ENCODE results near the gene FAM174B.

Gene FAM174B

GRCh38 chr15:92656089-92656488 lies 514 bp upstream of the FAM174B start:
- no peaks in the 10 kb centered on the region for H3K9me3 Mint-ChIP-seq
- H3K4me3 Mint-ChIP-seq, result peak overlapping the region; percentile 49 to 65
- peaks cover 2 to 9% of the 10 kb centered on the region in 2 donors for H3K4me1 Mint-ChIP-seq
- peaks cover 43 to 45% of the 10 kb centered on the region in 2 donors for H3K27me3 Mint-ChIP-seq
- ATAC-seq (replicated peaks) (no peak), DNase-seq (no peak)
- H3K36me3 Mint-ChIP-seq, result no peaks in the 10 kb centered on the region
- H3K27ac Mint-ChIP-seq, result peak overlapping the region; percentile 57

- DNase-seq (no peak), ATAC-seq (replicated peaks) (no peak)
- Mint-ChIP-seq H3K4me3 (peak overlapping the region; percentile 53), H3K9me3 (peaks cover 3 to 4% of the 10 kb centered on the region in 2 donors), H3K4me1 (peaks cover 2 to 9% of the 10 kb centered on the region in 2 donors), H3K36me3 (no peaks in the 10 kb centered on the region), H3K27me3 (peaks cover 43 to 50% of the 10 kb centered on the region in 2 donors), H3K27ac (no peak overlapping the region)
These were observed 913 bp downstream of the FAM174B start for GRCh38 chr15:92654662-92655061.

DNA sequence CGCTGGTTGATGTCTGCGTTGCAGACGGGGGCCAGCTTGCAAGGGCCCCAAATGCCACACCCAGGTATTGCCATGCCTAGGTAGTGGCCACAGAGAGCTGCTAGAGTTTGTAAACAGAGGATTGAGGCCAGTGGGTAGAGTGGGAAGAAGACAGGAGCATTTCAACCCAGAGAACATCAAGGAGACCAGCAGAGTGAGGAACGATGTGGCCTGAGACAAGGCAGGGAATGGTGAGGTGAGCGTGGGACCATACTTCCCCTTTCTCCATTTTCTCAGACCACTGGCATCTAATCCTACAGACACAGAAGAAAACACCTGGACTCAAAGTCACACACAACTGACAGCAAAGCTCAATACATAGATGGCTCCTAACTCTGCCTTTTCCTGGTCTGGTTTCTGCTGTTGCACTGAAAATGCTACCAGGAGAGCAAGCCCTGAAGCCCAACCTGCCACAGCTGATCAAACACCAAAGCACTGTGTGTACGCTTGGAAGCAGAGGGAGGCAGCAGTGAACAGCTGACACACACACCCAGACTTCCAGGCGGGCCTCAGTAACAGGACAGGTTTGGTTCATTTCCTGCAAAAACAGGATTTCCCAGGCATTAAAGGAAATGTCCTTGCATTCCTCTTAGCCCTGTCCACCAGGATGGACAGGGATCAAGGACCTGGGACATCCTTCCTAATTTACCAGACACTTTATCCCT lies 1.6 kb downstream of the FAM174B start:
- H3K4me1 Mint-ChIP-seq, result peaks cover 2 to 9% of the 10 kb centered on the region in 2 donors
- no peak for DNase-seq
- H3K9me3 Mint-ChIP-seq, result peaks cover 3 to 4% of the 10 kb centered on the region in 2 donors
- H3K27ac Mint-ChIP-seq, result no peak overlapping the region
- no peak for ATAC-seq (replicated peaks)
- no peaks in the 10 kb centered on the region for H3K36me3 Mint-ChIP-seq
- H3K27me3 Mint-ChIP-seq, result peaks cover 43 to 50% of the 10 kb centered on the region in 2 donors
- H3K4me3 Mint-ChIP-seq, result no peak overlapping the region

- ATAC-seq (replicated peaks), result no peak
- H3K9me3 Mint-ChIP-seq, result peaks cover 3 to 4% of the 10 kb centered on the region in 2 donors
- H3K4me3 Mint-ChIP-seq, result no peak overlapping the region
- no peak for DNase-seq
- H3K27me3 Mint-ChIP-seq, result peaks cover 43 to 50% of the 10 kb centered on the region in 2 donors
- H3K36me3 Mint-ChIP-seq, result no peaks in the 10 kb centered on the region
- no peak overlapping the region for H3K27ac Mint-ChIP-seq
- H3K4me1 Mint-ChIP-seq, result peaks cover 2 to 9% of the 10 kb centered on the region in 2 donors
These were observed 2.2 kb downstream of the FAM174B start for GRCh38 chr15:92653366-92653765.

DNA sequence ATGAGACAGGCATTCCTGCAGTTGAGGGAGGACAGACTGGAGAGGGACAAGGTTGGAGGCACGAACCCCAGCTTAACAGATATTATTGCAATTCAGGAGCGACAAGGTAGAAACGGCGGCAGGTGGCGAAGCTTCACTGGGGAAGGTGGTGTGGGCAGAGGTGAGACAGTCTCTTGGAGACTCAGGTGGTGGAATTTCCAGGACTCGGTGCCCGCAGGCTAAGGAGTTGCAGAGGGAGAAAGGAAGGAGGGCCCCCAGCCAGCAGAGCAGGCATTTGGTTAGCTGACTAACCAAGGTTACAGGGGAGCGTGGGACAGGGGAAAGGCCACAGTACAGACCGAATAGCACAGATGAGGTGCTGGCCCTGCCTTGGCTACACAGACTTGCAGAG lies 3.0 kb downstream of the FAM174B start:
- H3K4me3 Mint-ChIP-seq, result no peak overlapping the region
- H3K9me3 Mint-ChIP-seq, result peaks cover 3 to 4% of the 10 kb centered on the region in 2 donors
- no peak overlapping the region for H3K27ac Mint-ChIP-seq
- H3K36me3 Mint-ChIP-seq, result no peaks in the 10 kb centered on the region
- H3K4me1 Mint-ChIP-seq, result peaks cover 2 to 9% of the 10 kb centered on the region in 2 donors
- no peak for ATAC-seq (replicated peaks)
- H3K27me3 Mint-ChIP-seq, result peaks cover 43 to 50% of the 10 kb centered on the region in 2 donors
- DNase-seq, result no peak

GRCh38 chr15:92651877-92652575 lies 3.5 kb downstream of the FAM174B start:
- DNase-seq, result no peak
- H3K4me3 Mint-ChIP-seq, result no peak overlapping the region
- peaks cover 3 to 4% of the 10 kb centered on the region in 2 donors for H3K9me3 Mint-ChIP-seq
- no peaks in the 10 kb centered on the region for H3K36me3 Mint-ChIP-seq
- peaks cover 2 to 9% of the 10 kb centered on the region in 2 donors for H3K4me1 Mint-ChIP-seq
- H3K27me3 Mint-ChIP-seq, result peaks cover 42 to 48% of the 10 kb centered on the region in 2 donors
- ATAC-seq (replicated peaks), result no peak
- H3K27ac Mint-ChIP-seq, result no peak overlapping the region

DNA sequence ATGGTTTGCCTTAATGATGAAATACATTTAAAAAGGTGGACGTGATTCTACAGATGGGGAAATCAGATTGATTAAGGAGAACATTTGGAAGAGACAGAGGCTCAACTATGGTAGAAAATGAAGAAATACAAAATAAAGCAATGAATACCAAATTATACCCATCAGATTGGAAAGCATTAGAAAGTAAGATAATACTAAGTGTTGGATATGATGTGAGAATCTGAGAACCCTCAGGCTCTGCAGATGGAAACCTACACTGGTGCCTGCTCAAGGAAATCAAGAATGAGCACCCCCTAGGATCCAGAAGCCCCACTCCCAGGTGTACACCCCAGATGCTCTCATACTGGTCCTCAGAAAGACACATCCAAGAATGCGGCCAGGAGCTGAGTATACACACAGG lies 4.6 kb downstream of the FAM174B start:
- peaks cover 2 to 9% of the 10 kb centered on the region in 2 donors for H3K4me1 Mint-ChIP-seq
- ATAC-seq (replicated peaks) (no peak), DNase-seq (no peak)
- H3K27me3 Mint-ChIP-seq, result peaks cover 31 to 44% of the 10 kb centered on the region in 2 donors
- H3K9me3 Mint-ChIP-seq, result peaks cover 3 to 4% of the 10 kb centered on the region in 2 donors
- H3K27ac Mint-ChIP-seq, result no peak overlapping the region
- no peak overlapping the region for H3K4me3 Mint-ChIP-seq
- no peaks in the 10 kb centered on the region for H3K36me3 Mint-ChIP-seq

DNA sequence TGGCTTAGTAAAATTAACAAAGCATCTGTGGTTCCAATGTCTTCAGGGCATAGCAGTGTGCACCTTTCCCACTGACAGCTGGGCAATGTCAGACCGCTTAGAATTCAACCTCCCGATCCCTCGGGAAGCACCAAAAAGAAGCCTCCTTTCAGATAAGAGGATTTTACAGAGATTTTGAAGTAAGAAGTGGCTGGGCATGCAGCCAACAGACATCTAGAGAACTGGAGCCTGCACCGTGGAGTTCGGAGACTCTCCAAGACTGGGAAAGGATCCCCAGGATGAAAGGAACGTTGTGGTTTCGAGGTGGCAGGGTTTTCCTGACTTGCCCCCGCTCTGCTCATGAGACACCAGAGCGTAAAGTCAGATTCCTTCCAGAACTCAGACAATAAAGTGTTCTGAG lies 5.3 kb downstream of the FAM174B start:
- Mint-ChIP-seq H3K4me1 (peaks cover 2 to 9% of the 10 kb centered on the region in 2 donors), H3K4me3 (no peak overlapping the region), H3K36me3 (no peaks in the 10 kb centered on the region), H3K27ac (no peak overlapping the region), H3K27me3 (peaks cover 29 to 45% of the 10 kb centered on the region in 2 donors), H3K9me3 (peaks cover 3 to 4% of the 10 kb centered on the region in 2 donors)
- DNase-seq (no peak), ATAC-seq (replicated peaks) (no peak)

- Mint-ChIP-seq H3K27me3 (peaks cover 17 to 34% of the 10 kb centered on the region in 2 donors), H3K27ac (no peak overlapping the region), H3K4me1 (no peaks in the 10 kb centered on the region), H3K36me3 (no peaks in the 10 kb centered on the region), H3K4me3 (no peak overlapping the region), H3K9me3 (peaks cover 3 to 4% of the 10 kb centered on the region in 2 donors)
- ATAC-seq (replicated peaks) (no peak), DNase-seq (no peak)
These were observed 7.2 kb downstream of the FAM174B start for GRCh38 chr15:92648190-92648875.

- ATAC-seq (replicated peaks), result no peak
- Mint-ChIP-seq H3K36me3 (no peaks in the 10 kb centered on the region), H3K4me1 (no peaks in the 10 kb centered on the region), H3K9me3 (peaks cover 3 to 4% of the 10 kb centered on the region in 2 donors), H3K27me3 (peaks cover 11 to 29% of the 10 kb centered on the region in 2 donors), H3K27ac (no peak overlapping the region), H3K4me3 (no peak overlapping the region)
- DNase-seq, result no peak
These were observed 8.0 kb downstream of the FAM174B start for GRCh38 chr15:92647467-92648163.

GRCh38 chr15:92646216-92646615 lies 9.4 kb downstream of the FAM174B start:
- Mint-ChIP-seq H3K27me3 (peaks cover 5 to 23% of the 10 kb centered on the region in 2 donors), H3K9me3 (peaks cover 4 to 5% of the 10 kb centered on the region in 2 donors), H3K4me3 (no peak overlapping the region), H3K36me3 (no peaks in the 10 kb centered on the region), H3K27ac (no peak overlapping the region), H3K4me1 (no peaks in the 10 kb centered on the region)
- no peak for DNase-seq
- no peak for ATAC-seq (replicated peaks)

DNA sequence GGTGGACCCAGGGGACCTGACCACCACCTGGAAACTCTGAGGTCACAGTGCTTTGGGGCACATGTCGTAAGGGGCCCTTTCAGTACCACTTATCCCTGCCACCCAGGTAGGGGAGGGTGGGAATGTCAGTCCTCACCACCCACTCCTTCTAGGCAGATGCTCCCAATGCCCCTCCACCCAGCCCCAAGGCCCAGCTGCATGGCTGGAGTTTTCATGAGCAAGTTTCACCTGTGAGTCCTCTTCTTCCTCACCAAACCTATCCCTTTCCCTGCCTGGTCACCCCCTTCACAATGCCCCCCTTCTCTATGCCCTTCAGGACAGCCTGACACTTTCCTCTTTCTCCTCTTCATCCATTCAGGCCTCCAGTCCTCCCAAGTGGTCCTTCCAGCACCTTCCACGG lies 9.8 kb downstream of the FAM174B start:
- ATAC-seq (replicated peaks), result no peak
- no peak overlapping the region for H3K27ac Mint-ChIP-seq
- DNase-seq, result no peak
- H3K4me3 Mint-ChIP-seq, result no peak overlapping the region
- peaks cover under 1 to 18% of the 10 kb centered on the region in 2 donors for H3K27me3 Mint-ChIP-seq
- no peaks in the 10 kb centered on the region for H3K4me1 Mint-ChIP-seq
- H3K9me3 Mint-ChIP-seq, result peaks cover under 1 to 2% of the 10 kb centered on the region in 2 donors
- no peaks in the 10 kb centered on the region for H3K36me3 Mint-ChIP-seq

GRCh38 chr15:92645051-92645631 lies 10.4 kb downstream of the FAM174B start:
- ATAC-seq (replicated peaks), result no peak

More at GRCh38 chr15:92645051-92645631, 10.4 kb downstream of the FAM174B start:
- Mint-ChIP-seq H3K36me3 (no peaks in the 10 kb centered on the region), H3K4me1 (no peaks in the 10 kb centered on the region), H3K27me3 (peaks cover 0 to 17% of the 10 kb centered on the region in 2 donors), H3K4me3 (no peak overlapping the region), H3K27ac (no peak overlapping the region), H3K9me3 (peaks cover 0 to 1% of the 10 kb centered on the region in 2 donors)
- DNase-seq, result no peak

Measured in stimulated activated naive B cell treated with anti-CD40 and anti-IgM and Interleukin-4, amounts not matched to agents 10 μg/mL and 1 μg/mL and 100 μg/mL, for 72 hours (primary cell).